A549 (cell line): Measurements from ENCODE around the gene TMEM92. TPM values are rescaled to one million over a fixed set of nuclear protein-coding genes. Genes with fewer than 3 reads are reported as not detected.

Experiments used
- ATAC-seq, 2 experiments: fragments of 200-7000 bp in 1 of 2; fragments of >200 bp in 1 of 2; cut with Nextera tagmentation in 1 of 2; cut with Tn5 transposase in 1 of 2; 3 replicates each; pipeline versions ENCODE4 v1.8.0 to v1.9.1; 2018 to 2020; ENCODE audit warnings: mild to moderate bottlenecking in 1 of 2, moderate library complexity in 1 of 2
- CTCF ChIA-PET: fragments of 300-600 bp; sonication (Branson Sonifier 250); formaldehyde crosslinking; extraction: SDS; loops from one replicate; lab custom pipeline; 2021; ENCODE audit warnings: antibody characterized with exemption, inconsistent platforms; lab: Yijun Ruan, JAX
- POLR2A ChIA-PET: fragments of 350-600 bp; formaldehyde crosslinking; extraction: SDS; loops from one replicate; lab custom pipeline; 2021; ENCODE audit warnings: antibody characterized with exemption, inconsistent platforms; lab: Yijun Ruan, JAX
- DNase-seq, 2 experiments: peaks; one replicate each; pipeline versions ENCODE4 v3.0.0 to v3.0.0-alpha.2; 2011 to 2016; ENCODE audit warnings: low read depth in 1 of 2, low spot score in 1 of 2
- FAIRE-seq: peaks from 2 replicates; lab custom pipeline; 2011; peaks lifted over from hg19 to GRCh38; lab: Jason Lieb, UNC
- H3K27ac ChIP-seq, 2 experiments: fragments of >200 bp; sonication (Bioruptor Twin); formaldehyde crosslinking; 3 replicates each; pipeline ENCODE4 v1.5.1; 2016 to 2017
- H3K4me1 ChIP-seq: fragments of >200 bp; sonication (Bioruptor Twin); formaldehyde crosslinking; 3 replicates; pipeline ENCODE4 v1.6.1; 2016
- H3K4me2 ChIP-seq: fragments of >200 bp; sonication (Bioruptor Twin); formaldehyde crosslinking; 3 replicates; pipeline ENCODE4 v1.6.1; 2016
- H3K4me3 ChIP-seq: fragments of >200 bp; sonication (Bioruptor Twin); formaldehyde crosslinking; 3 replicates; pipeline ENCODE4 v1.5.1; 2016
- H3K9me3 ChIP-seq: fragments of >200 bp; sonication (Bioruptor Twin); formaldehyde crosslinking; 3 replicates; pipeline ENCODE4 v1.6.1; 2016
- CBX2 ChIP-seq: fragments of 200-600 bp; sonication (generic); IDR thresholded peaks from 2 replicates; pipeline ENCODE4 v1.6.1; 2016; ENCODE audit warnings: low read depth, mild to moderate bottlenecking, borderline replicate concordance
- CBX8 ChIP-seq: fragments of 200-600 bp; sonication (generic); IDR thresholded peaks from 2 replicates; pipeline ENCODE4 v1.6.1; 2016
- EHMT2 ChIP-seq: fragments of 200-600 bp; sonication (generic); IDR thresholded peaks from 2 replicates; pipeline ENCODE4 v1.6.1; 2016; ENCODE audit warnings: antibody characterized with exemption, low read depth, mild to moderate bottlenecking, moderate library complexity
- ESRRA ChIP-seq: fragments of 150-350 bp; IDR thresholded peaks from 2 replicates; pipeline ENCODE4 v1.6.1; 2014; ENCODE audit warnings: mild to moderate bottlenecking, low read length, borderline replicate concordance
- FOSB ChIP-seq: fragments of 250-450 bp; sonication (Bioruptor Pico); IDR thresholded peaks from 2 replicates; pipeline ENCODE4 v1.5.0; 2020; ENCODE audit warnings: mild to moderate bottlenecking, moderate library complexity
- HEYL ChIP-seq: fragments of 250-450 bp; sonication (Bioruptor Pico); IDR thresholded peaks from 2 replicates; pipeline ENCODE4 v1.8.0; 2021; ENCODE audit warnings: mild to moderate bottlenecking, moderate library complexity
- JUNB ChIP-seq: fragments of >200 bp; sonication (Bioruptor Twin); formaldehyde crosslinking; IDR thresholded peaks from 2 replicates; pipeline ENCODE4 v1.6.1; 2016
- KDM1A ChIP-seq: fragments of 200-600 bp; sonication (generic); IDR thresholded peaks from 2 replicates; pipeline ENCODE4 v1.6.1; 2016; ENCODE audit warnings: low read depth, mild to moderate bottlenecking
- KDM5A ChIP-seq: fragments of 200-600 bp; sonication (generic); IDR thresholded peaks from 2 replicates; pipeline ENCODE4 v1.6.1; 2016; ENCODE audit warnings: antibody characterized with exemption, mild to moderate bottlenecking
- MAZ ChIP-seq: fragments of 150-350 bp; IDR thresholded peaks from 2 replicates; pipeline ENCODE4 v1.6.1; 2014; ENCODE audit warnings: antibody characterized with exemption, low read depth, low read length, borderline replicate concordance
- NR3C1 ChIP-seq: fragments of >200 bp; sonication (Bioruptor Twin); formaldehyde crosslinking; IDR thresholded peaks from 3 replicates; pipeline ENCODE4 v1.6.1; 2017
- POLR2A ChIP-seq: IDR thresholded peaks from 2 replicates; pipeline ENCODE4 v1.6.1; 2012; ENCODE audit warnings: mild to moderate bottlenecking, low read length
- POLR2AphosphoS2 ChIP-seq: conservative IDR thresholded peaks from 2 replicates; pipeline ENCODE4 v1.6.1; 2012; ENCODE audit warnings: low read length, improper control_type of control experiment, inconsistent platforms
- RAD21 ChIP-seq, 2 experiments: fragments of >200 bp in 1 of 2; sonication (Bioruptor Twin) in 1 of 2; formaldehyde crosslinking in 1 of 2; IDR thresholded peaks in 1 of 2; conservative IDR thresholded peaks in 1 of 2; 2 replicates in 1 of 2; 3 replicates in 1 of 2; pipeline ENCODE4 v1.6.1; 2012 to 2018; ENCODE audit warnings: inconsistent platforms in 1 of 2
- RARB ChIP-seq: fragments of 250-450 bp; sonication (Bioruptor Pico); IDR thresholded peaks from 2 replicates; pipeline ENCODE4 v1.8.0; 2021; ENCODE audit warnings: mild to moderate bottlenecking, moderate library complexity
- RFX5 ChIP-seq: fragments of 450-650 bp; IDR thresholded peaks from 2 replicates; pipeline ENCODE4 v1.7.1; 2014; ENCODE audit warnings: antibody characterized with exemption, mild to moderate bottlenecking, moderate library complexity
- SMC3 ChIP-seq: fragments of >200 bp; sonication (Bioruptor Twin); formaldehyde crosslinking; IDR thresholded peaks from 3 replicates; pipeline ENCODE4 v1.6.1; 2018; ENCODE audit warnings: inconsistent platforms
- SREBF2 ChIP-seq: fragments of 450-650 bp; IDR thresholded peaks from 2 replicates; pipeline ENCODE4 v1.6.1; 2014; ENCODE audit warnings: mild to moderate bottlenecking, moderate library complexity
- TFCP2L1 ChIP-seq: fragments of 250-450 bp; sonication (Bioruptor Pico); IDR thresholded peaks from 2 replicates; pipeline ENCODE4 v1.5.0; 2021; ENCODE audit warnings: mild to moderate bottlenecking
- TP53 ChIP-seq: fragments of 250-450 bp; sonication (Bioruptor Pico); IDR thresholded peaks from 2 replicates; pipeline ENCODE4 v1.5.0; 2021; ENCODE audit warnings: mild to moderate bottlenecking, moderate library complexity
- ZFP36 ChIP-seq: fragments of 450-650 bp; IDR thresholded peaks from 2 replicates; pipeline ENCODE4 v1.6.1; 2014; ENCODE audit warnings: borderline replicate concordance; ENCODE audit not compliant: partially characterized antibody
- ZSCAN20 ChIP-seq: fragments of 250-450 bp; sonication (Bioruptor Pico); IDR thresholded peaks from 2 replicates; pipeline ENCODE4 v1.8.0; 2022; ENCODE audit warnings: mild to moderate bottlenecking, moderate library complexity
- WGBS: methylation state at CpG from one replicate; pipeline ENCODE4 v1.1.6; 2017; ENCODE audit errors: missing lambda C conversion rate; 5-methylcytosine and 5-hydroxymethylcytosine counted together
- polyA plus RNA-seq, 4 experiments: library from polyadenylated mRNA; depleted of rRNA in 3 of 4; stranded (reverse); fragments of >200 nt; fragmentation: RNase III in 1 of 4; extraction: RNeasy Plus Mini Kit Qiagen cat#74134 plus additional on column Dnase treatment in 1 of 4; gene quantifications; 2 replicates in 3 of 4; 3 replicates in 1 of 4; pipeline ENCODE4 v1.2.3, GENCODE V29; 2011 to 2017
- TF ChIP-seq, protein P1 (sequence below): IDR thresholded peaks from 2 replicates; pipeline ENCODE4 v1.6.1; 2012
- TF ChIP-seq, protein P2 (sequence below): IDR thresholded peaks from 2 replicates; pipeline ENCODE4 v1.6.1; 2012; ENCODE audit warnings: low read depth, borderline replicate concordance
- TF ChIP-seq, protein P3 (sequence below): fragments of 150-350 bp; IDR thresholded peaks from 2 replicates; pipeline ENCODE4 v1.6.1; 2014; ENCODE audit warnings: low read depth, mild to moderate bottlenecking, low read length
- TF ChIP-seq, protein P4 (sequence below): fragments of 200-600 bp; sonication (generic); IDR thresholded peaks from 2 replicates; pipeline ENCODE4 v1.6.1; 2016; ENCODE audit warnings: antibody characterized with exemption, mild to moderate bottlenecking, moderate library complexity

TMEM92 gene
- polyA plus RNA-seq, 2 of the 4 experiments (the other 2 are of a cell fraction) = 10.3 to 27.5 TPM

DNA sequence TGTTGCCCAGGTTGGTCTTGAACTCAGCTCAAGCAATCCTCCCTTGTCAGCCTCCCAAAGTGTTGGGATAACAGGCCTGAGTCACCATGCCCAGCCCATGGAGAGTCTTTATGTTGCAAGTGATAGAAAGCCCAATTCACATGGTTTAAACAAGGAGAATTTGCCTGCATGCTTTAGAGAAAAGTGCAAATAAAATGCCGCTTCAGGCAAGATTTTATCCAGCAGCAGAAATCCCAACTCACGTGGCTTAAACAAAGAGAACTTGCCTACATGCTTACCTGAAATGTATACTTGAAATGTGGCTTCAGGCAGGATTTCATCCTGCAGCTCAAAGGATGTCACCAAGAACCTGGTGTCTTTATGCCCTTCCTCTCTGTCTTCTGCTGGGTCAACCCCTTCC, 42.9 kb downstream of the TMEM92 start:
- H3K27ac ChIP-seq = no peak overlapping the region
- no peak for FAIRE-seq
- POLR2A ChIA-PET = no interaction called here

DNA sequence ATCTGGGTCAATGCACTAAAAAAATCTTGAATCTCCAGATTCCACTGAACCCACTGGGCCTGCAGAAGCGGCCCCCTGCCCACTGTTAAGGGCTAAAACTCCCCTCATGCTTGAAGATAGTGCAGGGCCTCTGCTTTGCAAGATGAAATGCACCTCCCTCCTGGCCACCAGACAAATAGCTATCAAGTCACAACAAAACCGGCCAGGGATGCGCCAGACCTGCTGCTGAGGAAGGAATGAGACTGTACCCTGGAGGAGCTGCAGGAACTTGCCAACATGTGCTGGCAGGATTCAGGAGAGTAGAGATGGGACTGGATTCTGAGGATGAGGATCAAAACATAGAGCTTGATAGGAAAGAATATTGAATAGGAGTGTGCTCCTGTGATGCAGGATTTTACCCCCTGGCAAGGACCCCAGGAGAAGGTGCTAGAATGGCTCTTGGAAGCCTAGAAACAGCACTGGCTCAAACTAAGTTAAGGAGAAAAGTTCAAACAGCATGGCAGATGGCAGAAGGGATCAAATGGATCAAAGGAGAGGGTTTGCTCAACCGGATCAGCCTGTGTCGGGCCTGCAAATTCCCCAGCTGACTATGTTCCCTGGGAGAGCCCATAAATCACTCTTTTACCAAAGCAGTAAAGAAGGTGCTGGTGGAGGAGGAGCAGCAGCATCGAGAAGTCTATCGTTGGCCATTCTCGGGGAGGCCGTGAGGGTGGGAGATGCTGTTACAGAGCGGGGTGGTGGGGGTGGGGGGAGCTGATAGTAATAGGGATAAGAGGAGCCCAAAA, 44.4 kb downstream of the TMEM92 start:
- DNase-seq = no peak
- H3K4me1 ChIP-seq = no peaks in the 10 kb centered on the region
- ChIA-PET CTCF (interaction anchor here (0.7 to 46.2 kb wide), 8 partner anchors 10 to 231 kb away, joined by 3 to 1256 read pairs (median 4); partner anchors contain the start of genes COL1A1 and TMEM92), POLR2A (no interaction called here)
- 78% methylated on average over 10 of the region's 10 CpGs for WGBS
- ATAC-seq = 0 out of 6 replicates have a peak, but pooled peaks of 1 of the 2 experiments have one; percentile 19
- no peaks in the 10 kb centered on the region for H3K9me3 ChIP-seq
- no peak overlapping the region for H3K4me2 ChIP-seq
- TF ChIP-seq RARB (no peak), KDM1A (no peak), JUNB (no peak), SMC3 (no peak), ZFP36 (no peak)
- no peak for FAIRE-seq
- H3K27ac ChIP-seq = no peak overlapping the region
- no peak overlapping the region for H3K4me3 ChIP-seq

More for the DNA sequence above, 42.9 kb downstream of the TMEM92 start:
- Histone ChIP-seq H3K4me2 (no peak overlapping the region), H3K4me1 (no peaks in the 10 kb centered on the region), H3K4me3 (no peak overlapping the region), H3K9me3 (no peaks in the 10 kb centered on the region)
- CTCF ChIA-PET = interaction anchor here (1.3 to 46.2 kb wide), 9 partner anchors 11 to 229 kb away, joined by 3 to 1256 read pairs (median 5); partner anchors contain the start of genes COL1A1 and TMEM92
- ATAC-seq = no peak
- 91% methylated on average over 2 of the region's 2 CpGs for WGBS
- no peak for DNase-seq
- no peak for TF ChIP-seq EHMT2
- no peak for TF ChIP-seq TP53 (CRISPR knock-in tag)
- no peak for TF ChIP-seq ESRRA
- TF ChIP-seq, protein P1, sequence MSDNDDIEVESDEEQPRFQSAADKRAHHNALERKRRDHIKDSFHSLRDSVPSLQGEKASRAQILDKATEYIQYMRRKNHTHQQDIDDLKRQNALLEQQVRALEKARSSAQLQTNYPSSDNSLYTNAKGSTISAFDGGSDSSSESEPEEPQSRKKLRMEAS = no peak
- TF ChIP-seq MAZ = no peak
- no peak for TF ChIP-seq POLR2A
- no peak for TF ChIP-seq RFX5
- no peak for TF ChIP-seq CBX2
- no peak for TF ChIP-seq POLR2AphosphoS2
- TF ChIP-seq, protein P2, sequence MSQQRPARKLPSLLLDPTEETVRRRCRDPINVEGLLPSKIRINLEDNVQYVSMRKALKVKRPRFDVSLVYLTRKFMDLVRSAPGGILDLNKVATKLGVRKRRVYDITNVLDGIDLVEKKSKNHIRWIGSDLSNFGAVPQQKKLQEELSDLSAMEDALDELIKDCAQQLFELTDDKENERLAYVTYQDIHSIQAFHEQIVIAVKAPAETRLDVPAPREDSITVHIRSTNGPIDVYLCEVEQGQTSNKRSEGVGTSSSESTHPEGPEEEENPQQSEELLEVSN = no peak
- no peak for TF ChIP-seq SREBF2
- TF ChIP-seq, protein P3, sequence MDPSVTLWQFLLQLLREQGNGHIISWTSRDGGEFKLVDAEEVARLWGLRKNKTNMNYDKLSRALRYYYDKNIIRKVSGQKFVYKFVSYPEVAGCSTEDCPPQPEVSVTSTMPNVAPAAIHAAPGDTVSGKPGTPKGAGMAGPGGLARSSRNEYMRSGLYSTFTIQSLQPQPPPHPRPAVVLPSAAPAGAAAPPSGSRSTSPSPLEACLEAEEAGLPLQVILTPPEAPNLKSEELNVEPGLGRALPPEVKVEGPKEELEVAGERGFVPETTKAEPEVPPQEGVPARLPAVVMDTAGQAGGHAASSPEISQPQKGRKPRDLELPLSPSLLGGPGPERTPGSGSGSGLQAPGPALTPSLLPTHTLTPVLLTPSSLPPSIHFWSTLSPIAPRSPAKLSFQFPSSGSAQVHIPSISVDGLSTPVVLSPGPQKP = no peak
- no peak for TF ChIP-seq HEYL
- no peak for TF ChIP-seq KDM5A
- no peak for TF ChIP-seq NR3C1

DNA sequence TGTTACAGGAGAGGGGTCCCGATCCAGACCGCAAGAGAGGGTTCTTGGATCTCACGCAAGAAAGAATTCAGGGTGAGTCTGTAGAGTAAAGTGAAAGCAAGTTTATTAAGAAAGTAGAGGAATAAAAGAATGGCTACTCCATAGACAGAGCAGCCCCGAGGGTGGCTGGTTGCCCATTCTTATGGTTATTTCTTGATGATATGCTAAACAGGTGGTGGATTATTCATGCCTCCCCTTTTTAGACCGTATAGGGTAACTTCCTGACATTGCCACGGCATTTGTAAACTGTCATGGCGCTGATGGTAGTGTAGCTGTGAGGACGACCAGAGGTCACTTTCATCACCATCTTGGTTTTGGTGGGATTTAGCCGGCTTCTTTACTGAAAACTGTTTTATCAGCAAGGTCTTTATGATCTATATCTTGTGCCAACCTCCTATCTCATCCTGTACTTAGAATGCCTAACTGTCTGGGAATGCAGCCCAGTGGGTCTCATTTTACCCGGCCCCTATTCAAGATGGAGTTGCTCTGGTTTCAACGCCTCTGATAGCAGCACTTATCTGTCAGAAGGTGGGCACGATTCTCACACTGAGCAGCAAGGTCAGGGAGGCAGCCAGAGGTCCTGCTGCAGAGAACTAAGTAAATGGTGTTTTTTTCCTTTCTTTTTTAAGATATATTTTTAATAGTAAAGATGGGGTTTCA, 45.2 kb downstream of the TMEM92 start:
- ATAC-seq = no peak
- ChIA-PET POLR2A (no interaction called here), CTCF (interaction anchor here (0.9 to 46.2 kb wide), 8 partner anchors 8 to 205 kb away, joined by 3 to 1256 read pairs (median 4); partner anchors contain the start of genes COL1A1 and TMEM92)
- Histone ChIP-seq H3K4me2 (no peak overlapping the region), H3K9me3 (no peaks in the 10 kb centered on the region), H3K4me1 (no peaks in the 10 kb centered on the region), H3K4me3 (no peak overlapping the region), H3K27ac (no peak overlapping the region)
- DNase-seq = no peak
- FAIRE-seq = no peak
- 76% methylated on average over 12 of the region's 12 CpGs for WGBS
- TF ChIP-seq, protein P3 = no peak
- no peak for TF ChIP-seq SREBF2
- TF ChIP-seq RAD21 (conservative IDR thresholded peaks at IDR 0.05 in 1 of 2, IDR thresholded peaks at IDR 0.05 in 1 of 2) = no peak
- TF ChIP-seq CBX2 = no peak
- TF ChIP-seq, protein P4, sequence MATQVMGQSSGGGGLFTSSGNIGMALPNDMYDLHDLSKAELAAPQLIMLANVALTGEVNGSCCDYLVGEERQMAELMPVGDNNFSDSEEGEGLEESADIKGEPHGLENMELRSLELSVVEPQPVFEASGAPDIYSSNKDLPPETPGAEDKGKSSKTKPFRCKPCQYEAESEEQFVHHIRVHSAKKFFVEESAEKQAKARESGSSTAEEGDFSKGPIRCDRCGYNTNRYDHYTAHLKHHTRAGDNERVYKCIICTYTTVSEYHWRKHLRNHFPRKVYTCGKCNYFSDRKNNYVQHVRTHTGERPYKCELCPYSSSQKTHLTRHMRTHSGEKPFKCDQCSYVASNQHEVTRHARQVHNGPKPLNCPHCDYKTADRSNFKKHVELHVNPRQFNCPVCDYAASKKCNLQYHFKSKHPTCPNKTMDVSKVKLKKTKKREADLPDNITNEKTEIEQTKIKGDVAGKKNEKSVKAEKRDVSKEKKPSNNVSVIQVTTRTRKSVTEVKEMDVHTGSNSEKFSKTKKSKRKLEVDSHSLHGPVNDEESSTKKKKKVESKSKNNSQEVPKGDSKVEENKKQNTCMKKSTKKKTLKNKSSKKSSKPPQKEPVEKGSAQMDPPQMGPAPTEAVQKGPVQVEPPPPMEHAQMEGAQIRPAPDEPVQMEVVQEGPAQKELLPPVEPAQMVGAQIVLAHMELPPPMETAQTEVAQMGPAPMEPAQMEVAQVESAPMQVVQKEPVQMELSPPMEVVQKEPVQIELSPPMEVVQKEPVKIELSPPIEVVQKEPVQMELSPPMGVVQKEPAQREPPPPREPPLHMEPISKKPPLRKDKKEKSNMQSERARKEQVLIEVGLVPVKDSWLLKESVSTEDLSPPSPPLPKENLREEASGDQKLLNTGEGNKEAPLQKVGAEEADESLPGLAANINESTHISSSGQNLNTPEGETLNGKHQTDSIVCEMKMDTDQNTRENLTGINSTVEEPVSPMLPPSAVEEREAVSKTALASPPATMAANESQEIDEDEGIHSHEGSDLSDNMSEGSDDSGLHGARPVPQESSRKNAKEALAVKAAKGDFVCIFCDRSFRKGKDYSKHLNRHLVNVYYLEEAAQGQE = no peak
- TF ChIP-seq ZSCAN20 = no peak
- TF ChIP-seq EHMT2 = no peak
- no peak for TF ChIP-seq TFCP2L1 (CRISPR knock-in tag)
- TF ChIP-seq CBX8 = no peak
- TF ChIP-seq FOSB = no peak
